Activated CD8-positive, alpha-beta memory T cell treated with anti-CD3 and anti-CD28 coated beads for 48 hours (primary cell): ENCODE data around the gene TBC1D3L.
"Not testable (repeated sequence)": the region's sequence is repeated elsewhere in the genome, so short reads cannot be mapped to it uniquely, and the experiment has no call there.

Experiments used
- DNase-seq, 3 experiments: peaks; one replicate each; pipeline ENCODE4 v3.0.0-alpha.2; 2020; ENCODE audit warnings: low read depth in 2 of 3, low spot score in 2 of 3

TBC1D3L gene

DNA sequence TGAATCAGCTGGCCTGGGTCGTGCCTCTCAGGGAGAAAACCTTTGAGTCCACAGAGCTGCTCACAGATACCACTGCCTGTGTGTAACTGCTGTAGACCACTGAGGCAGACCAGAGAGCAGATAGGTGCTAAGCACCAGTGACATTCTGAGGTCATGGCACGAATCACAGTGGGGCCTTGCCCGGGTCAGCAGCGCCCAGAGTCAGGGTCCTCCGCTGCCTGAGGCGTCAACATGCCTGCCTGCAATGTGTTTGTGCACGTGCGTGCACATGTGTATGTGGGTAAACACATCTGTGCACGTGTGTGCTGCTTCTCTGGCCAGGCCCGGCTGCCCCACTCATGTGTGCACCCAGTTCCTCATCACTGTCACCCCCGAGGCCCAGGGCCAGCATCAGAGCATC, at the start of gene TBC1D3L:
Gene TBC1D3L (minus strand): TSS at position 101 of the 400 bp plus-strand sequence. CDS start 1,540 bp downstream, outside the sequence.
- not testable (repeated sequence) for DNase-seq

DNA sequence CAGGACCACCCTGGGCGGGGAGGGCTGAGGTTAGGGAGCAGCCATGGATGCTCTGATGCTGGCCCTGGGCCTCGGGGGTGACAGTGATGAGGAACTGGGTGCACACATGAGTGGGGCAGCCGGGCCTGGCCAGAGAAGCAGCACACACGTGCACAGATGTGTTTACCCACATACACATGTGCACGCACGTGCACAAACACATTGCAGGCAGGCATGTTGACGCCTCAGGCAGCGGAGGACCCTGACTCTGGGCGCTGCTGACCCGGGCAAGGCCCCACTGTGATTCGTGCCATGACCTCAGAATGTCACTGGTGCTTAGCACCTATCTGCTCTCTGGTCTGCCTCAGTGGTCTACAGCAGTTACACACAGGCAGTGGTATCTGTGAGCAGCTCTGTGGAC, 14.8 kb upstream of the TBC1D3L start, which contains the start of gene TBC1D3D:
Gene TBC1D3D (plus strand): TSS at position 301 of the 400 bp plus-strand sequence. CDS start 1,585 bp downstream, outside the sequence.
- not testable (repeated sequence) for DNase-seq
